Measurements from ENCODE around the gene LOXL3. TPM values are rescaled to one million over a fixed set of nuclear protein-coding genes. Genes with fewer than 3 reads are reported as not detected.

The LOXL3 gene
- total RNA-seq, 3 donors from 2014 or later (not counting 1 experiment from before 2014, with no cell fraction given), result 0.43 to 2.0 (median 0.93) TPM

DNA sequence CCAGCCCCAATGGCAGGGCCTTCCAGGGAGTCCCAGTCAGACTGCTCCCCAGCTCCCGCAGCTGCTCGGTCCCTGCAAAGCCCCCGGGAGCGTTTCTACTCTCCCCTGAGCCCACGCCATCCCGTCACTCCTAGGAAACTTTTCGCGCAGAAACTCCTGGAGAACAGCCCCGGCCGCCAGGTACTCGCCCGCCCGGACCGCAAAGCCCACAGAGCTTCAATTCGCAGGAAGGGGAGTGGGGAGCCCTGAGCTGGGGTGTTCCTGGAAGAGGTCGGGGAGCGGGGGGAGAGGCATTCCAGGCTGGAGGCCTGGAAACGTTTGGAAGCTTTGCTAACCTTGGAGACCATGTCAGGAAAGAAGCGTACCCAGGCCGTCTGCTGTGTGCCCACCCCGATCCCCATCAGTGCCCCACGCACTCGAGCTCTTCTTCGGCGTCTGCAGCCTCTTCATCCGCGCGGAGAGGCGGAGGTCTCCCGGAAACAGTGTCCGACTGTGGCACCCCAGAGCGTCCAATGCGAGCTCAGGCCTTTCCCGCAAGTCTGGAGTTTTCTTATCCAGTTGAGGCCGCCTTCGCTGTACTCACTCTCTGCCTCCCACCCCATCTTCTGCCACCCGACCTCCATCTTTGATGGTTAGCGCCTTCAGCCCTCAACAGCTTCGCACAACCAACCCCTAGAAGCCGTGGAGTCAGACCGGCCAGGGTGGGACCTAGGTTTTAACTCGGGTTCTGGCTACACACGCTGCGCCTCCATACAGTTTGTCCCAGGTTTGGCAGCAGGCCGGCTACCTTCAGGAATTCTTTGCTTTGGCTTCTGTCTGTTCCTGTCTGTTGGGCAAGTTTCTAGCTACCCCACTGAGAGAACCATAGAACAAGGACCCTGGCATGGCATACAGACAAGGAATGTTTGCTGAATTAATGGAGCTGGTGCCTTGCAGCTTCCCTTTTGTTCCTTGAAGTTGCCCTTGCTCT is 50.0 kb downstream of the LOXL3 start:
- no peaks in the 10 kb centered on the region for H3K36me3 Mint-ChIP-seq
- 63% methylated on average over 45 of the region's 45 CpGs for WGBS (ENCODE audit: insufficient coverage)
- Histone ChIP-seq H3K27me3 (ENCODE audit: control insufficient read depth, insufficient read depth, low read length) (peaks cover 5% of the 10 kb centered on the region), H3K4me1 (ENCODE audit: control insufficient read depth, insufficient read depth, low read length) (peaks cover 66% of the 10 kb centered on the region), H3K4me3 (ENCODE audit: low read length) (peak overlapping the region; percentile 57), H3K27ac (ENCODE audit: low read length) (peak overlapping the region; percentile 74), H3K36me3 (ENCODE audit: control insufficient read depth, insufficient read depth, low read length) (peaks cover 7% of the 10 kb centered on the region), H3K9me3 (ENCODE audit: control insufficient read depth, insufficient read depth, low read length) (no peaks in the 10 kb centered on the region)
- H3K9me3 Mint-ChIP-seq, result no peaks in the 10 kb centered on the region
- H3K27me3 Mint-ChIP-seq (ENCODE audit: low read depth in 2 of 2), result peaks cover 0 to 8% of the 10 kb centered on the region in 2 donors
- DNase-seq, result no peak
- H3K4me3 Mint-ChIP-seq, result peak overlapping the region; percentile 88
- no peak for ATAC-seq
- peaks cover 51 to 82% of the 10 kb centered on the region in 2 donors for H3K4me1 Mint-ChIP-seq
- H3K27ac Mint-ChIP-seq, result peak overlapping the region; percentile 84 to 90
- TF ChIP-seq, protein P1, sequence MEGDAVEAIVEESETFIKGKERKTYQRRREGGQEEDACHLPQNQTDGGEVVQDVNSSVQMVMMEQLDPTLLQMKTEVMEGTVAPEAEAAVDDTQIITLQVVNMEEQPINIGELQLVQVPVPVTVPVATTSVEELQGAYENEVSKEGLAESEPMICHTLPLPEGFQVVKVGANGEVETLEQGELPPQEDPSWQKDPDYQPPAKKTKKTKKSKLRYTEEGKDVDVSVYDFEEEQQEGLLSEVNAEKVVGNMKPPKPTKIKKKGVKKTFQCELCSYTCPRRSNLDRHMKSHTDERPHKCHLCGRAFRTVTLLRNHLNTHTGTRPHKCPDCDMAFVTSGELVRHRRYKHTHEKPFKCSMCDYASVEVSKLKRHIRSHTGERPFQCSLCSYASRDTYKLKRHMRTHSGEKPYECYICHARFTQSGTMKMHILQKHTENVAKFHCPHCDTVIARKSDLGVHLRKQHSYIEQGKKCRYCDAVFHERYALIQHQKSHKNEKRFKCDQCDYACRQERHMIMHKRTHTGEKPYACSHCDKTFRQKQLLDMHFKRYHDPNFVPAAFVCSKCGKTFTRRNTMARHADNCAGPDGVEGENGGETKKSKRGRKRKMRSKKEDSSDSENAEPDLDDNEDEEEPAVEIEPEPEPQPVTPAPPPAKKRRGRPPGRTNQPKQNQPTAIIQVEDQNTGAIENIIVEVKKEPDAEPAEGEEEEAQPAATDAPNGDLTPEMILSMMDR (IDR thresholded peaks at IDR 0.05), result no peak
- intact Hi-C loops (cut with micrococcal nuclease), result loop anchor here (1.0 kb wide), 1 partner anchor 20 kb away; the partner anchor contains the start of gene TTC31

GRCh38 chr2:74502720-74503505 is 50.8 kb downstream of the LOXL3 start:
- H3K4me1 Mint-ChIP-seq, result peaks cover 51 to 84% of the 10 kb centered on the region in 2 donors
- no peaks in the 10 kb centered on the region for H3K9me3 ChIP-seq (ENCODE audit: control insufficient read depth, insufficient read depth, low read length)
- H3K27me3 ChIP-seq (ENCODE audit: control insufficient read depth, insufficient read depth, low read length), result peaks cover 5% of the 10 kb centered on the region
- intact Hi-C loops (cut with micrococcal nuclease), result loop anchor here (1.0 kb wide), 1 partner anchor 20 kb away; the partner anchor contains the start of gene TTC31
- ATAC-seq, result peak; percentile 43 to 56 (median 48)
- peak overlapping the region; percentile 57 for H3K4me3 ChIP-seq (ENCODE audit: low read length)
- H3K27ac Mint-ChIP-seq, result peak overlapping the region; percentile 84 to 90
- H3K36me3 ChIP-seq (ENCODE audit: control insufficient read depth, insufficient read depth, low read length), result peaks cover 7% of the 10 kb centered on the region
- no peaks in the 10 kb centered on the region for H3K36me3 Mint-ChIP-seq
- H3K27ac ChIP-seq (ENCODE audit: low read length), result peak overlapping the region; percentile 74
- H3K27me3 Mint-ChIP-seq (ENCODE audit: low read depth in 2 of 2), result peaks cover 0 to 8% of the 10 kb centered on the region in 2 donors
- H3K4me1 ChIP-seq (ENCODE audit: control insufficient read depth, insufficient read depth, low read length), result peaks cover 68% of the 10 kb centered on the region
- under 1% methylated on average over 67 of the region's 67 CpGs for WGBS (ENCODE audit: insufficient coverage)
- DNase-seq, result peak; percentile 56 to 72
- TF ChIP-seq, protein P1 (IDR thresholded peaks at IDR 0.05), result peak; percentile 19
- H3K9me3 Mint-ChIP-seq, result no peaks in the 10 kb centered on the region
- peak overlapping the region; percentile 88 for H3K4me3 Mint-ChIP-seq

DNA sequence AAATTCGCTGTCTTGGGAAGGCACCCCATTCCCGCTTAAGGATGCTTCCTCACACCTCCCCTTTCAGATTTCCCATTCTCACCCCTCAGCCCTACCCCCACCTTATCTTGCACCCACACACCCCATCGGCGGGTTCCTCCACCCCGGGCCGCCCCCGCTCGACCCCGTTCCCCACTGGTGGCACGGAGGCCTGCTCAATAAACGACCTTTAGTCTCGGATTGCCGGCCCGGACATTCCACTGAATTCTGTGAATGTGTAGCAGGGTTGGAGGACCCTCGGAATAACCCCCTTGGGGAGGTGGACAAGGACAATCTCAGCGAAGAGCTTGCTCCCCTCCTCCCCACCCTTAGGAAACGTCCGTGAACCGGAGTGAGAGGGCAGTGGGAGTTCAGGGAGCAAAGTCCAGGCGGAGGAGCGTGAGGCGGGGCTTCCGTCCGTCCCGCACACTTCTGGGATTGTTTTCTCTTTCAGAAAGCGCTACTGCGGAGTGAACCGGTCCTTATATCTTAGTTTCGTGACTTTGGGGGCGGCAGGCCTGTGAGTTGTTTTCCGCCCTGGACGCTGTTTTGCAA is 51.5 kb downstream of the LOXL3 start:
- no peaks in the 10 kb centered on the region for H3K9me3 Mint-ChIP-seq
- H3K27me3 ChIP-seq (ENCODE audit: control insufficient read depth, insufficient read depth, low read length), result peaks cover 5% of the 10 kb centered on the region
- ATAC-seq (no peak), DNase-seq (no peak)
- peaks cover 73% of the 10 kb centered on the region for H3K4me1 ChIP-seq (ENCODE audit: control insufficient read depth, insufficient read depth, low read length)
- H3K27ac ChIP-seq (ENCODE audit: low read length), result no peak overlapping the region
- H3K27ac Mint-ChIP-seq, result peak overlapping the region; percentile 84 to 90
- peaks cover 7% of the 10 kb centered on the region for H3K36me3 ChIP-seq (ENCODE audit: control insufficient read depth, insufficient read depth, low read length)
- peak overlapping the region; percentile 88 for H3K4me3 Mint-ChIP-seq
- H3K27me3 Mint-ChIP-seq (ENCODE audit: low read depth in 2 of 2), result peaks cover 0 to 8% of the 10 kb centered on the region in 2 donors
- WGBS (ENCODE audit: insufficient coverage), result 15% methylated on average over 31 of the region's 32 CpGs
- TF ChIP-seq, protein P1 (IDR thresholded peaks at IDR 0.05), result no peak
- H3K36me3 Mint-ChIP-seq, result no peaks in the 10 kb centered on the region
- peaks cover 46 to 82% of the 10 kb centered on the region in 2 donors for H3K4me1 Mint-ChIP-seq
- intact Hi-C loops (cut with micrococcal nuclease), result no loop called here
- no peaks in the 10 kb centered on the region for H3K9me3 ChIP-seq (ENCODE audit: control insufficient read depth, insufficient read depth, low read length)
- peak overlapping the region; percentile 57 for H3K4me3 ChIP-seq (ENCODE audit: low read length)

Measured in natural killer cell (primary cell).